GM10248 (cell line): Measurements from ENCODE around the gene PDC.

Experiments used
- CTCF ChIA-PET: fragments of 300-600 bp; sonication (Branson Sonifier 250); formaldehyde crosslinking; extraction: SDS; loops from one replicate; lab custom pipeline; 2021; ENCODE audit warnings: antibody characterized with exemption; lab: Yijun Ruan, JAX
- POLR2A ChIA-PET: fragments of 350-650 bp; sonication (Branson Sonifier 250); formaldehyde crosslinking; extraction: SDS; loops from one replicate; lab custom pipeline; 2020; ENCODE audit warnings: antibody characterized with exemption; lab: Yijun Ruan, JAX
- DNase-seq: peaks from one replicate; pipeline ENCODE4 v3.0.0; 2012; ENCODE audit errors: extremely low spot score
- CTCF ChIP-seq: IDR thresholded peaks from 2 replicates; pipeline ENCODE4 v1.5.1; 2012; ENCODE audit warnings: mild to moderate bottlenecking, low read depth; ENCODE audit errors: extremely low read depth, missing control alignments, control extremely low read depth

Gene PDC

DNA sequence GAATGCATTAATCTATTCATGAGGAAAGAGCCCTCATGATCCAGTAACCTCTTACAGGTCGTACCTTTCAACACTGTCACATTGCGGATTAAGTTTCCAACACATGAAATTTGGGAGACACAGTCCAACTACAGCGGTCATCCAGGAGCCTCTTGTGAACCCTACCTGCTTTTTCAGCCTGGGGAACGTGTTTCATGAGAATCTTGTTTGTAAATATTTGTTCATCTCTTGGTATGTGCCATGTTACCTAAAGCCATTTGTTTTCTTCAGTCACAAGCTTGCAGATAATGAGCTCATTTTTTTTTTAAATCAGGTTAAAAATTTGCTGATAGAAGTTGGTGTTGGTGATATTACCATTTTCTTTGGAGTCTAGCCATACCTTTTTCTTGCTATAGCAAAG is 37.2 kb upstream of the PDC start:
- CTCF ChIA-PET = interaction anchor here (0.9 to 1.8 kb wide), 4 partner anchors 10 to 21 kb away, joined by 3 to 5 read pairs (median 3); no protein-coding TSS in a partner anchor
- POLR2A ChIA-PET = no interaction called here
- DNase-seq = no peak
- TF ChIP-seq CTCF = no peak

DNA sequence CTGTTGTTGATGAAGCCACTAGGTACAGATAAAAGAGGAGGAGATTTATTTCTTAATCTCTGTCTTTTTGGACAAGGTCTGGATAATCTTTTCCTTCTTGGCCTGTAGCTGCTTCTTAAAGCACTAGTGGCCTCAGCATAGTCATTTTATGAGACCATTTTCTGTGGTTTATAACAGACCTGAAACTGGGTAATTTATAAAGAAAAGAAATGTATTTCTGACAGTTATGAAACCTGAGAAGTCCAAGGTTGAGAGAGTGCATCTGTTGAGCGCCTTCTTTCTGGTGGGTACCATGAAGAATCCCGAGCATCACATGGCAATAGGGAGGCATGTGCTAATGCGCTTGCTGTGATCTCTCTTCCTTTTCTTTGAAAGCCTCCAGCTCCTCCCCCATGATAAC is 36.7 kb upstream of the PDC start:
- DNase-seq = no peak
- CTCF ChIA-PET = interaction anchor here (0.9 to 1.8 kb wide), 4 partner anchors 9 to 21 kb away, joined by 3 to 5 read pairs (median 3); no protein-coding TSS in a partner anchor
- POLR2A ChIA-PET = no interaction called here
- no peak for TF ChIP-seq CTCF

DNA sequence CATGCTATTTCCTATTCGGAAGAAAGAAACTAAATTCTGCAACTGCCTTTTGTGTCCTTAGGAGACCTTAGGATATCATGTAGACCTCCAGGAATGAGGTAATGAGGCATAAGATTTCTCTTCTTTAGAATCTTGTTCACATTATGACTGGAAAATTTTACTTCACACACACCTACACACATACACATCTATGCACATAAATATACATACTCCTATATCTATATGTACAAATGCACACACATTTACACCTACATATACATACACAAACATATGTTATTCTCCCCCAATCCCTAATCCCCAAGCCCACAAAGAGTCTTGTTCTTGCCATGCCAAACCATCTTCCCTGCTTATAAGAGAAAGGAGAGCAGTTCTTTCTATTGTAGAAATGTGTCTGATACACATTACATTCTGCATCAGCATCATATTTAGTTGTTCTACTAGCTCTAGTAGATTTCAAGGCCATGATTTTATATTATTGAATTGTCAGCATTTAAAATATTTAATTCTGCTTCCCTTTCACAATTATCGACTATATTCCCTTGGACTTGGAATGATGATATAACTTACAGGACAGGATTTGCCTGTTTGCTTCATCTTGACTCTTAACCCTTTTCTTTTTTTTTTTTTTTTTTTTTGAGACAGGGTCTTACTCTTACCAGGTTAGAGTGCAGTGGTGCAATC is 35.4 kb upstream of the PDC start:
- CTCF ChIA-PET = interaction anchor here (1.0 to 2.0 kb wide), 3 partner anchors 14 to 264 kb away, joined by 3 to 6 read pairs (median 5); no protein-coding TSS in a partner anchor
- TF ChIP-seq CTCF = no peak
- POLR2A ChIA-PET = no interaction called here
- DNase-seq = no peak

DNA sequence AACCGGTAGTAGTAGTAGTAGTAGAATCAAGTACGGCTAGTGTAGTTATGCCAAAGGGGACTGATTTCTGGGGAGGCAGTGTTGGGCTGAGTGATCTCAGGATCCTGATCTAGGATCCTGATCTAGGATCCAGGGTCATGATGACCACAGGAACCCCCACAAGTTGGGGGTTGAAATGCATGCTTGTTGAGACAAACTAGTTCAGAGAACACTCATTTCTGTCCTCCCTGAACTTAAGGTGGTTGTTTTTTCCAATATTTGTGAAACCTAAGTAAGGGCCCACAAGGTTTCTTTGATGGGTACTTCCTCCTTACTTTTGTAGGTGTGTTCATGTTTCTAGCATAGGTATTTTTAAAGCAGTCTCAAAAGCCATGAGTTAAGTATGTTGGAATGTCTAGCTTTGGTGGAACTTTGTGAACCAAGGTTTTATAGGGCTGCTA is 33.9 kb upstream of the PDC start:
- TF ChIP-seq CTCF = no peak
- CTCF ChIA-PET = interaction anchor here (1.6 to 2.0 kb wide), 3 partner anchors 12 to 15 kb away, joined by 4 to 6 read pairs (median 4); no protein-coding TSS in a partner anchor
- no peak for DNase-seq
- POLR2A ChIA-PET = no interaction called here

DNA sequence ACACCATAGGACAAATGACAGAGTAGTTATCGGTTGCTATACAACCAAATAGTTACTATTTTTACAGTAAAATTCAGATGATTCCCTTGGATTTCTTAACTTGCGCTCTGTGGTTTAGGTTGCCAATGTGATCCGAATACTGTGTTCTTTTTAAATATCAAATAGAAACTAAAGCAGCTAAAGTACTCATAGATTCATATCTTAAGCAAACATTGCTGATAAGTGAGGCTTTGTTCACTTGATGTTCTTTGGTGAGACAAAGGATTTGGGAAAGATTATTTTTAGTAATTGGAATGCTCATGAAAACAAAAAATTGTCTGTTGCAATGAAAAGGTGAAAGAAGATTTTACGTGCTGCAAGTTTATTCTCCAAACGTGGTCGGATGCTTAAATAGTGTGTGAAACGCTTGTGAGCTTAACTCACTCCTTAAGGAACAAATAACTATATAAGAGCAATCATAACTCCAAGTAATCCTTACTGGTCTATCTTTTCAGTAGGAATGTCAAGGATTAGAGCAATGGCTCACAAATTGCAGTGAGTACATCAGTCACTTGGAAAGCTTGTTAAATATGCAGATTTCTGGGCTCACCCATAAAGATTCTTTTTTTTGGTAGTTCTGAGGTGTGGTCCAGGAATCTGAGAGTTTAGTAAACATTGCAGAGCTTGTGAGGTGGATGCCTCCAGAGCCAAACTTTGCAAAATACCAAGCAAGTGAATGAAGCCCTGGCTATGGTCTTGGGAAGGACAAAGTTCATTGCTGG is 31.8 kb upstream of the PDC start:
- no peak for TF ChIP-seq CTCF
- ChIA-PET POLR2A (no interaction called here), CTCF (interaction anchor here (1.0 to 1.8 kb wide), 2 partner anchors 8 to 13 kb away, joined by 3 to 4 read pairs; no protein-coding TSS in a partner anchor)
- no peak for DNase-seq

- DNase-seq = no peak
- ChIA-PET CTCF (no interaction called here), POLR2A (no interaction called here)
- no peak for TF ChIP-seq CTCF
These were observed 30.4 kb upstream of the PDC start for GRCh38 chr1:186491336-186491735.
